Fibroblast of skin of right biceps (primary cell): ENCODE measurements around the gene ZNF329.

ENCODE experiments used
- DNase-seq: peaks from one replicate; pipeline ENCODE4 v3.0.0-alpha.2; 2013

The ZNF329 gene

GRCh38 chr19:58118979-58119733, 31.4 kb downstream of the ZNF329 start:
- DNase-seq: no peak

GRCh38 chr19:58117841-58118575, 32.6 kb downstream of the ZNF329 start:
- DNase-seq: peak; percentile 18

- no peak for DNase-seq
These were observed 42.1 kb downstream of the ZNF329 start for GRCh38 chr19:58108546-58108817.

GRCh38 chr19:58107778-58108545, 42.6 kb downstream of the ZNF329 start:
- DNase-seq: no peak

GRCh38 chr19:58098682-58098998, 51.9 kb downstream of the ZNF329 start:
- no peak for DNase-seq

GRCh38 chr19:58097781-58098681, 52.6 kb downstream of the ZNF329 start, which contains the start of gene ZSCAN18:
Gene ZSCAN18, minus strand, starts transcription at chr19:58098231. Its CDS starts 7,964 bp downstream, at chr19:58090267.
- peak; percentile 95 for DNase-seq

GRCh38 chr19:58097349-58097748, 53.2 kb downstream of the ZNF329 start:
- no peak for DNase-seq

GRCh38 chr19:58096884-58097283, 53.7 kb downstream of the ZNF329 start:
- no peak for DNase-seq

GRCh38 chr19:58095328-58095727, 55.3 kb downstream of the ZNF329 start:
- no peak for DNase-seq

GRCh38 chr19:58093071-58093470, 57.5 kb downstream of the ZNF329 start:
- DNase-seq: no peak

GRCh38 chr19:58091251-58091995, 59.2 kb downstream of the ZNF329 start:
- no peak for DNase-seq

GRCh38 chr19:58089846-58090245, 60.7 kb downstream of the ZNF329 start:
- no peak for DNase-seq

GRCh38 chr19:58088521-58089052, 62.0 kb downstream of the ZNF329 start:
- DNase-seq: no peak

- DNase-seq: no peak
These were observed 63.5 kb downstream of the ZNF329 start for GRCh38 chr19:58086825-58087710.

- DNase-seq: no peak
These were observed 65.2 kb downstream of the ZNF329 start for GRCh38 chr19:58085348-58085875.

GRCh38 chr19:58084596-58085347, 65.8 kb downstream of the ZNF329 start:
- no peak for DNase-seq

GRCh38 chr19:58083021-58083420, 67.6 kb downstream of the ZNF329 start:
- no peak for DNase-seq

GRCh38 chr19:58079792-58080191, 70.8 kb downstream of the ZNF329 start:
- DNase-seq: no peak
